Lower leg skin (tissue), 3 donors: ENCODE data around the gene IRF2.

Experiments
- POLR2A ChIP-seq, 2 donors: fragments of 450-650 bp; IDR thresholded peaks; one replicate each; pipeline ENCODE4 v1.6.1; 2016 to 2017; ENCODE audit warnings: antibody characterized with exemption in 2 of 2, mild to moderate bottlenecking in 1 of 2, moderate library complexity in 1 of 2
- TF ChIP-seq, protein P1 (sequence below), 3 donors: fragments of 450-650 bp; IDR thresholded peaks; one replicate each; pipeline ENCODE4 v1.5.1; 2016; ENCODE audit warnings: antibody characterized with exemption in 3 of 3, mild to moderate bottlenecking in 3 of 3, moderate library complexity in 2 of 3

GRCh38 chr4:184475498-184475897, 1.1 kb upstream of the IRF2 start:
- TF ChIP-seq, protein P1, sequence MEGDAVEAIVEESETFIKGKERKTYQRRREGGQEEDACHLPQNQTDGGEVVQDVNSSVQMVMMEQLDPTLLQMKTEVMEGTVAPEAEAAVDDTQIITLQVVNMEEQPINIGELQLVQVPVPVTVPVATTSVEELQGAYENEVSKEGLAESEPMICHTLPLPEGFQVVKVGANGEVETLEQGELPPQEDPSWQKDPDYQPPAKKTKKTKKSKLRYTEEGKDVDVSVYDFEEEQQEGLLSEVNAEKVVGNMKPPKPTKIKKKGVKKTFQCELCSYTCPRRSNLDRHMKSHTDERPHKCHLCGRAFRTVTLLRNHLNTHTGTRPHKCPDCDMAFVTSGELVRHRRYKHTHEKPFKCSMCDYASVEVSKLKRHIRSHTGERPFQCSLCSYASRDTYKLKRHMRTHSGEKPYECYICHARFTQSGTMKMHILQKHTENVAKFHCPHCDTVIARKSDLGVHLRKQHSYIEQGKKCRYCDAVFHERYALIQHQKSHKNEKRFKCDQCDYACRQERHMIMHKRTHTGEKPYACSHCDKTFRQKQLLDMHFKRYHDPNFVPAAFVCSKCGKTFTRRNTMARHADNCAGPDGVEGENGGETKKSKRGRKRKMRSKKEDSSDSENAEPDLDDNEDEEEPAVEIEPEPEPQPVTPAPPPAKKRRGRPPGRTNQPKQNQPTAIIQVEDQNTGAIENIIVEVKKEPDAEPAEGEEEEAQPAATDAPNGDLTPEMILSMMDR (IDR thresholded peaks at IDR 0.05): no peak
- TF ChIP-seq POLR2A (IDR thresholded peaks at IDR 0.05): no peak
